GM12891 (cell line): ENCODE results near the gene PLPPR3.

Experiments used
- DNase-seq: peaks from one replicate; pipeline ENCODE4 v3.0.0; 2011; ENCODE audit warnings: low spot score; ENCODE audit not compliant: insufficient read length
- FAIRE-seq: peaks from 2 replicates; lab custom pipeline; 2011; peaks lifted over from hg19 to GRCh38; lab: Jason Lieb, UNC
- PAX5 ChIP-seq: IDR thresholded peaks from 2 replicates; pipeline ENCODE4 v1.6.1; 2011; ENCODE audit warnings: low read length, moderate library complexity, mild to moderate bottlenecking; ENCODE audit not compliant: insufficient read depth, severe bottlenecking
- POLR2A ChIP-seq: IDR thresholded peaks from 2 replicates; pipeline ENCODE4 v1.6.1; 2011; ENCODE audit warnings: low read depth, low read length, control low read depth
- POLR2AphosphoS5 ChIP-seq: IDR thresholded peaks from 2 replicates; pipeline ENCODE4 v1.6.1; 2011; ENCODE audit warnings: low read depth, low read length, control low read depth
- POU2F2 ChIP-seq: IDR thresholded peaks from 2 replicates; pipeline ENCODE4 v1.6.1; 2011; ENCODE audit warnings: low read depth, mild to moderate bottlenecking, control low read depth, low read length, moderate library complexity
- SPI1 ChIP-seq: IDR thresholded peaks from 2 replicates; pipeline ENCODE4 v1.6.1; 2011; ENCODE audit warnings: low read depth, low read length, control low read depth
- TAF1 ChIP-seq: IDR thresholded peaks from 2 replicates; pipeline ENCODE4 v1.6.1; 2011; ENCODE audit warnings: low read depth, low read length, control low read depth

Gene PLPPR3

DNA sequence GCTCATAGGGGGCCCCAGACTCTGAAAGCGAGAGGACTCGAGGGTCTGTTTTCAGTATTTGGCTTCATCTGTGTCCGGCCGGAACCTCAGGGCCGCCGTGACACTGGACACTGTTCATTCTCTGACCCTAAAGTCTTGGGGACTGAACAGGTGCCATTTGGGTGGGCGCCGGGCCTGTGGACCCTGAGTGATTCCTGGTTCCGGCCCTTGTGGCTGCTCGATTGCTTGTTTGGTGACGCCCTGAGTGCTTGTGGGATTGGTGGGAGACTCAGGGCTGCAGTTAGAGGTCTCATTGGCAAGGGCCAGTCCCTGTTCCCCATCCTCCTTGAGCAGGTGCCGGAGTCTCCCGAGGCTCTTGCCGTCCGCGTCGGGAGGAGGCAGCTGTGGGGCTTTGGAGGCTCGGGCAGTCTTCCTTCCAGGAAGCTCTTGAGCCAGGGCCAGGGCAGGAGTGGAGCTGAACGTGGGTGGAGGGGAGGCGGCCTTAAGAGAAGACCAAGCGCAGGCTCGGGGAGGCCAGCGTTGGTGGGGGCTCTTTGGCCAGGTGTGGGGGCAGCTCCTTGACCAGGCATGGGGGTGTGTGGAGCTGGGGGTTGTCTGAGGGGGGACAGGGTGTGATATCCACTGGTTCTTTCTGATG lies 19.8 kb downstream of the PLPPR3 start:
- TF ChIP-seq PAX5 (no peak), POLR2A (no peak), SPI1 (no peak), POLR2AphosphoS5 (no peak), POU2F2 (no peak), TAF1 (no peak)
- no peak for DNase-seq
- FAIRE-seq = no peak

DNA sequence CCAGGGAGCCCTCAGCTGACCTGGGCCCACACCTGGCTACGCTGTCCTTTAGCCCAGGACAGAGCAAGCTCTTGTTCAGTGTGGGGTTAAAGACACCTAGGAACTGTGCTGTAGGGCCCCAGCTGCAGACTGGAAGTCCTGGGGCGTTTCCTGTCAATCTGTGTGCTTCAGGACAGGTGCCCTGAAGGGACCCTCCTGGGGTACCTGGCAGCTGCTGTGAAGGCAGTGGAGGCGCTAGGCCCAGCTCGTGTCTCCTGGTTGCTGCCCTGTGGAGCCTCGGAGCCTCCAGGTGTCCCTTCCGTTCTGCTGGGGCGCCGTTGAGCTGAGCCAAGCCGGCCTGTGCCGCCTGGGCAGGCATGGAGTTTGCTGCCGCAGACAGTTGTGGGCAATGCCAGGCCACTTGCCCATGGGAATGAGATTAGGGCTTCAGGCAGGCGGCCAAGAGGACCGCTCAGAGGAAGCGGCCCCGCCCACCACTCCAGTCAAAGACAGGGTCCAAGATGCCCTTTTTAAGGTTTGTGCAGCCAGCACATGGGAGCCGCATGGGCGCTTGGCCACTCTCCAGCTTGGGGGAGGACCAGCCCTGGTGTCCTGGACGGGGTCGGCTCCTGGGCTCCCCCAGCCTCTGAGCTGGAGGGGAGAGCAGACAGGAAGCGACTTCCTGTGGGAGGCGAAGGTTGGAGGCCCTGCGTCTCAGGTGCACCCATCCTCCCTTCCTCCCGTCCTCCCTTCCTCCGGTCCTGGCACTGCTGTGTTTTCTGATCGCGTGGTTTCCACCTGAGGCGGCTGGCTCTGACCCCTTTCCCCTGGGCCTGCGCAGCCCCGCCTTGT lies 20.5 kb downstream of the PLPPR3 start:
- TF ChIP-seq PAX5 (no peak), TAF1 (no peak), SPI1 (no peak), POU2F2 (no peak), POLR2AphosphoS5 (no peak; the same call in 1 of the 2 replicates), POLR2A (0 out of 2 replicates have a peak, but pooled peaks have one; percentile 29)
- no peak for FAIRE-seq
- DNase-seq = no peak

DNA sequence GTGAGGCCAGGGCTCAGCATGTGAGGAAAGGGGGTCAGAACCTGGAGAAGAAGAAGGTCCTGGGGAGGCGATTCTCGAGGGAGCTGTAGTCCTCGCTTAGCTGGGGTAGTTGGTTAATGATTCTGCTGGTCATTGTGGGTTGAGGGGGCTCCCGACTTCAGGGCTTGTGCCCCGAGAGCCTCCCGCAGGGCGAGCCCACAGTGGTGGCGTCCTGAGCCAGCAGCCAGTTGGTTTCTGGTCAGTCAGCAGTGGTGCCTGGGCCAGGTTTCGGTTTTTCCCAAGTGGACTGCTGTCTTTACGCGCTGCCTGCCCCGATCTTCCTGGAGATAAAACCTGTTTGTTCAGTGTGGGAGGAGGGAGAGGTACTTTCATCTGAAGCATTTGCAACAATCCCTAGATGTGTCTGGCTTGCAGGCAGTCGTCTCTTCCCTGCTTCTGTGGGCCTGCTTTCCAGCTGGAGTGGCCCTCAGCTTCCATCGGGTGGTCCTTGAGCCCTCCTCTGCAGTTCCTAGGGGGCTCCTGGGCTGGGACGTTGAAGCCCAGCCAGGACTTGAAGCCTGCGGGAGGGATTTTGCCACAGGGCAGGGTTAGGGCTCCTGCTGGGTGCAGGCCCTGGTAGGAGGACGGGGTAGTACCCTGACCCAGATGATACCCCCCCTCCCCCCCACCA lies 21.3 kb downstream of the PLPPR3 start:
- DNase-seq (no peak), FAIRE-seq (no peak)
- TF ChIP-seq SPI1 (no peak), POLR2AphosphoS5 (peak; percentile 59; the same call in 1 of the 2 replicates), PAX5 (no peak), TAF1 (no peak), POLR2A (peak; percentile 58; the same call in 1 of the 2 replicates), POU2F2 (no peak)

DNA sequence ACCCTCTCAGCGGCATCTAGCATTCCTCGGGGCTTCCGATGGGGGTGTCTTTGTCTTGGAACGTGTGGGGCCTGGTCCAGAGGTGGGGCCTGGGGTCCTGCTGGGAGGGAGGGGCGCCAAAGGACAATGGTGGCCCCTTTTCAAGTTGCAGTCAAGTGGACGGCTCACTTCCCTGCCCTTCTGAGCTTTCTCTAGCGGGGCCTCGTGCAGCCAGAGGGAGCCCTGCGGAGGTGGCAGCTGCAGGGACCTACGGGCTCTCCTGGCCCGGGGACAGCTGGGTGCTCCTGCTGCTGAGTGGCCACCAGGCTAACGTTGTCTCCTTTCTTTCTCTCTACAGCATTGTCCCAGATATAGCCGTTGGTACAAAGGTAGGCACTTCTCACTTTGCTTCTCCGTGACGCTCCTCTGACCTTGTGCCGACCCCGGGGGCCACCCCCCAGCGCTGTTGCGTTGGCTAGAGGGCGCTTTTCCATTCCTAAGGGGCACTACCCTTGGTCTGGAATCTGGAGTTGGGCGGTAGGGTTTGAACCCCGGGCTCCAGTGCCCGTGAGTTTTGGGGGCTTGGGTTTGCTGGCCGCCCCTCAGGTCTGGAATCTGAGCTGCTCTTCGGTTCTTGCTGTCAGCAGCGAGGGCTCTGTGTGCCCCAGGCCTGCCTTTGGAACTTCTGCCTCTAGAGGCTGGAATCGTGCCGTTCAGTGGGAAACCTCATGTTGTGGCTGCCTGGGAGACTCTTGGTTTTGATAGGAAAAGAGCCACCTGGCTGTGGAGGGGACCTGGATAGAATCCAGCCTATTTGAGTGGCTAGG lies 22.5 kb downstream of the PLPPR3 start:
- TF ChIP-seq POLR2A (no peak), PAX5 (no peak), POU2F2 (no peak), TAF1 (no peak), POLR2AphosphoS5 (no peak), SPI1 (no peak)
- no peak for FAIRE-seq
- no peak for DNase-seq

DNA sequence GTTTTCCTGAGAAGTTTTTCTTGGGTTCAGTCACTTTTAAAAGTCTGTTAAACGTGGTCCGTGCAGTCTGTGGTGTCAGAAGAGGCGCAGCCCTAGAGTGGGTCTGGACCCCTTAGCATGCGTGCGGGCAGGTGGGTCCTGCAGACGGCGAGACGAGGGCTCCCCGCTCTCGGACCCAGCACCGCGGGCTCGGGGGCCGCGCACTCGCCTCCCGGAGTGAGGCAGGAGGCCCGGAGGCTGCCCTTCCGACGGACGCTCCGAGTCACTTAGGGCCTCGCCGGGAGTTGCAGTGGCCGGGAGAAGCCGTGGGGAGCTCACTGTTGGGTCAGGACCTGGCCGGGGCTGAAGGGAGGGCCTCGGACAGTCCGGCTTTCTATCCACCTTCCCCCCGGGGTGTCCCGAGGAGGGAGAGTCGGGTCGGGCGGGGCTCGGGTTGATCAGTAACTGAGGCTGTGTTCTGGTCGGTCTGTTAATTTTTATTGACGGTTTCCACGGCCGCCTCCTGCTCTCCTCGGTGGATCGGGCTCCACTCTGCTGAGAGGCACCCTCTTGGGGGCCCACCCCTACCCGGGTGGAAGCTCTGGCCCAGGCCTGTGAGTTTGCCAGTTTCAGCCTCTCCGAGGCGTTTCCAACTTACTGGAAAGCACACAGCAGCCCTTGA lies 23.2 kb downstream of the PLPPR3 start:
- FAIRE-seq = no peak
- TF ChIP-seq PAX5 (no peak), POU2F2 (no peak), POLR2A (no peak), SPI1 (no peak), POLR2AphosphoS5 (no peak), TAF1 (no peak)
- peak; percentile 32 for DNase-seq

DNA sequence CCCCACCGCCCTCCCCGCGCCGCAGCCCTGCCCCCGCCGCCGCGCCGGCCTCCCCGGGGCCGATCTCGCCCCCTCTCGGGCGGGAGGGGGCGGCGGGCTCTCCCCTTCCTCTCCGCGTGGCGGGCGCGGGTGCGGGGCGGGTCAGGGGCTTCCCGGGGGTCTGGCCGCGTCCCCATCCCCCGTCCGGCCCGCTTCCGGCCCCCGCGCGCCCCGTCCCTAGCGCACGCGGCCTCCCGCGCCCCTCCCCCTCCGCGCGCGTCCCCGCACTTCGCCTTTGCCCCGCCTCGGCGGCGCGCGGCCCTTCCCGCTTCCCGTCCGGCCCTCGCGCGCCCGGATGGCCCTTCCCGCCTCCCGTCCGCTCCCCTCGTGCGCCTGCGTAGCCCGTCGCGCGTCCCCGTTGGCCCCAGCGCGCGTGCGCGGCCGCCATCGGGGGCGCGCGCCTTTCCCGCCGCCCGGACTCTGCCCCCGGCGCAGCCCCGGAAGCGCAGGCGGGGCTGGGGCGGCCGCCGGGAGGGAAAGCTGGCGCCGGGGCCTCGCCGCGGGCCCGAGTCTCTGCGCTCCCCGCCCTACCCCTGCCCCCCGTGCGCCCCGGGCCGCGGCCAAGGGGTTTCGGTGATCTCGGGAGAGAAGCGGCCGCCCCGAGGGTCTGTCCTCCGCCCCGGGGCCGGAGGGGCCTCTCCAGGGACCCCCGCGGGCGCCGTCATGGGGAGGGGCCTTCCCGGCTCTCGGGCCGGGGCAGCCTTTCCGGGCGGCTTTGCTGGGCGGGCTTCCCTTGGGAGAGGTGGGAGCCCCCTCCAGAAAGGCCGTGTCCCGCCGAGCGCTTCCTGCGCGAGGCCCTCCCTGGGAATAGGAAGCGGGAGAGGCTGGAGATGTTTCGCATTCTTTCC lies 24.0 kb downstream of the PLPPR3 start:
- no peak for TF ChIP-seq POLR2A
- TF ChIP-seq POLR2AphosphoS5 = peak; percentile 12; the same call in 1 of the 2 replicates
- TF ChIP-seq POU2F2 = no peak
- no peak for TF ChIP-seq TAF1
- TF ChIP-seq SPI1 = 0 out of 2 replicates have a peak, but pooled peaks have one; percentile 11
- no peak for TF ChIP-seq PAX5
- DNase-seq (peak; percentile 100), FAIRE-seq (no peak)

DNA sequence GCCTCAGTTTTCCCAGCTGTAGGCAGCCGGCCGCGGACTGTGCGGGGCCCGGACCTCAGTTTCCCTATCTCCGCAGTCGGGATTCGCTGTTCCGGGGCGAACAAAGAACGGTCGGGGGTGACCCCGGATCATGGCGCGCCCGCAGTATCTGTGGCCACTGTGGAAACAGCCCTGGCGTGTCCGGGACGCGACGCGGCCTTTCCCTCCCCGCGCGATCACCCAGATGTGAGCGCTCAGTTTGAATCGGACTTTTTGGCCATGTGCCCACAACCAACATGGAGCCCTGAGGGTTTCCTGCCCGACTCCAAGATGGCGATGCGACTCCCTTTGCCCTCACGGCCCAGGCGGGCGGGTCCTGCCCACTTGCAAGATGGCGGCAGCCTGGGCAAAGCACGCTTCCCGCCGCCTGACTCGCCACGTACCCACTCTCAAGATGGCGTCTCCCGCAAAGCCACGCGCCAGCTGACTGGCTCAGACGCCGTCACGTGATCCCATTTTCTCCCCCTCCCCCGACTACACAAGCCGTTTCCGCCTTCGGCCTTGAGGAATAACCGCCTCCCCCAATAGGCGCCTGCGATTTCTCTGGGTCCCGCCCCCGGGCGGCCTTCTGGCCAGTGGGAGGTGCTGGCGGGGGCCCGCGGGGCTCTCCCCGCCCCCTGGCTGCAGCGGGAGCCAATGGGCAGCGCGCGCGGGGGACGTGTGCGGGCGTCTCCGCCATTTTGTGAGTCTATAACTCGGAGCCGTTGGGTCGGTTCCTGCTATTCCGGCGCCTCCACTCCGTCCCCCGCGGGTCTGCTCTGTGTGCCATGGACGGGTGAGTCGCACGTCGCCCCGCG lies 24.8 kb downstream of the PLPPR3 start, which contains the start of gene PTBP1:
PTBP1 (plus strand) TSS at position 761 of the 836 bp plus-strand sequence; CDS start at position 807, 46 bp downstream.
- peak; percentile 99 for DNase-seq
- FAIRE-seq = peak; percentile 100
- no peak for TF ChIP-seq SPI1
- peak; percentile 76 for TF ChIP-seq TAF1
- 0 out of 2 replicates have a peak, but pooled peaks have one; percentile 39 for TF ChIP-seq POU2F2
- peak; percentile 94 for TF ChIP-seq POLR2A
- peak; percentile 96 for TF ChIP-seq POLR2AphosphoS5
